HG02588 (cell line): Measurements from ENCODE around the gene ALDH3B1.
"Not testable (repeated sequence)": the region's sequence is repeated elsewhere in the genome, so short reads cannot be mapped to it uniquely, and the experiment has no call there.

ENCODE experiments used
- ATAC-seq: cut with Tn5 transposase; IDR thresholded peaks from one replicate; pipeline ENCODE4 v1.9.1; 2021; ENCODE audit warnings: mild to moderate bottlenecking, moderate library complexity; ENCODE audit not compliant: unreplicated experiment

Gene ALDH3B1

GRCh38 chr11:68010090-68011041, at the start of gene ALDH3B1:
ALDH3B1 (plus strand) TSS chr11:68010327; CDS start chr11:68015298, 4,971 bp downstream.
- no peak for ATAC-seq

- not testable (repeated sequence) for ATAC-seq
These were observed 46.9 kb upstream of the ALDH3B1 start for GRCh38 chr11:67963217-67963616.

GRCh38 chr11:67963879-67964278, 46.2 kb upstream of the ALDH3B1 start:
- not testable (repeated sequence) for ATAC-seq

- ATAC-seq: not testable (repeated sequence)
These were observed 45.4 kb upstream of the ALDH3B1 start for GRCh38 chr11:67964746-67965145.

GRCh38 chr11:67965830-67966348, 44.2 kb upstream of the ALDH3B1 start:
- not testable (repeated sequence) for ATAC-seq

- ATAC-seq: not testable (repeated sequence)
These were observed 35.4 kb upstream of the ALDH3B1 start for GRCh38 chr11:67974746-67975145.

GRCh38 chr11:67978766-67979418, 31.2 kb upstream of the ALDH3B1 start:
- ATAC-seq: not testable (repeated sequence)

GRCh38 chr11:67981226-67981625, 28.9 kb upstream of the ALDH3B1 start:
- not testable (repeated sequence) for ATAC-seq

GRCh38 chr11:67982255-67982857, 27.8 kb upstream of the ALDH3B1 start:
- ATAC-seq: not testable (repeated sequence)

GRCh38 chr11:67983951-67984350, 26.2 kb upstream of the ALDH3B1 start:
- ATAC-seq: no peak

- not testable (repeated sequence) for ATAC-seq
These were observed 24.8 kb upstream of the ALDH3B1 start for GRCh38 chr11:67985302-67985701.

- not testable (repeated sequence) for ATAC-seq
These were observed 19.4 kb upstream of the ALDH3B1 start for GRCh38 chr11:67990546-67991346.

GRCh38 chr11:67991347-67992121, 18.6 kb upstream of the ALDH3B1 start:
- ATAC-seq: not testable (repeated sequence)

GRCh38 chr11:67993821-67994220, 16.3 kb upstream of the ALDH3B1 start:
- not testable (repeated sequence) for ATAC-seq

GRCh38 chr11:67994387-67994786, 15.7 kb upstream of the ALDH3B1 start:
- ATAC-seq: not testable (repeated sequence)

- not testable (repeated sequence) for ATAC-seq
These were observed 15.0 kb upstream of the ALDH3B1 start for GRCh38 chr11:67995129-67995528.

GRCh38 chr11:67995579-67995978, 14.5 kb upstream of the ALDH3B1 start:
- ATAC-seq: not testable (repeated sequence)

- no peak for ATAC-seq
These were observed 14.1 kb upstream of the ALDH3B1 start for GRCh38 chr11:67996051-67996450.
